IMR-90 (cell line): ENCODE results near the gene SLC25A11. TPM values are rescaled to one million over a fixed set of nuclear protein-coding genes. Genes with fewer than 3 reads are reported as not detected.

Experiments used
- ATAC-seq: fragments of 200-7000 bp; cut with Tn5 transposase; 2 replicates; pipeline ENCODE4 v1.9.1; 2020; ENCODE audit warnings: low read depth, mild to moderate bottlenecking, moderate library complexity
- BruUV-seq: library from RNA; stranded (reverse); fragments of 400-500 nt; replicated peaks from 2 replicates; lab custom pipeline; 2021; lab: Mats Ljungman, UMichigan
- CTCF ChIA-PET: fragments of 300-600 bp; formaldehyde crosslinking; extraction: SDS; loops from one replicate; lab custom pipeline; 2021; ENCODE audit warnings: antibody characterized with exemption; lab: Yijun Ruan, JAX
- POLR2A ChIA-PET: fragments of 300-600 bp; sonication (Branson Sonifier 250); formaldehyde crosslinking; loops from one replicate; lab custom pipeline; 2022; ENCODE audit warnings: antibody characterized with exemption; ENCODE audit not compliant: unreplicated experiment; lab: Charles Lee
- DNase-seq: peaks from one replicate; pipeline ENCODE4 v3.0.0; 2013
- H2AFZ ChIP-seq: replicated peaks from 2 replicates; pipeline ENCODE3; 2013; ENCODE audit warnings: low read length, mild to moderate bottlenecking; ENCODE audit not compliant: poor library complexity
- H2AK5ac ChIP-seq: 2 replicates; pipeline ENCODE4 v1.6.1; 2013; ENCODE audit warnings: low read depth, low read length, inconsistent platforms
- H2AK9ac ChIP-seq: replicated peaks from 2 replicates; pipeline ENCODE3; 2013; ENCODE audit warnings: mild to moderate bottlenecking, low read depth, low read length, moderate library complexity; ENCODE audit not compliant: poor library complexity
- H2BK120ac ChIP-seq: 2 replicates; pipeline ENCODE4 v1.6.1; 2013; ENCODE audit warnings: low read depth, low read length, inconsistent platforms
- H2BK15ac ChIP-seq: 3 replicates; pipeline ENCODE4 v1.6.1; 2013; ENCODE audit warnings: low read depth, low read length, inconsistent platforms
- H2BK20ac ChIP-seq: 2 replicates; pipeline ENCODE4 v1.6.1; 2013; ENCODE audit warnings: low read depth, mild to moderate bottlenecking, inconsistent platforms, low read length, moderate library complexity
- H2BK5ac ChIP-seq: 2 replicates; pipeline ENCODE4 v1.6.1; 2013; ENCODE audit warnings: mild to moderate bottlenecking, low read depth, low read length, inconsistent platforms; ENCODE audit not compliant: poor library complexity, severe bottlenecking
- H3K14ac ChIP-seq: replicated peaks from 2 replicates; pipeline ENCODE4 v1.6.1; 2013; ENCODE audit warnings: low read depth, low read length, inconsistent platforms
- H3K18ac ChIP-seq: 2 replicates; pipeline ENCODE4 v1.6.1; 2013; ENCODE audit warnings: low read depth, low read length, control low read depth
- H3K23ac ChIP-seq: 2 replicates; pipeline ENCODE4 v1.6.1; 2013; ENCODE audit warnings: low read depth, low read length, inconsistent platforms
- H3K27ac ChIP-seq: 2 replicates; pipeline ENCODE4 v1.5.1; 2013; ENCODE audit warnings: mild to moderate bottlenecking, control low read depth, low read length; ENCODE audit not compliant: insufficient read depth
- H3K27me3 ChIP-seq: 2 replicates; pipeline ENCODE4 v1.6.1; 2013; ENCODE audit warnings: low read length; ENCODE audit not compliant: control insufficient read depth, insufficient read depth
- H3K36me3 ChIP-seq: 2 replicates; pipeline ENCODE4 v1.6.1; 2013; ENCODE audit warnings: low read length, mixed read lengths; ENCODE audit not compliant: control insufficient read depth, insufficient read depth
- H3K4ac ChIP-seq: 2 replicates; pipeline ENCODE4 v1.6.1; 2013; ENCODE audit warnings: low read depth, low read length, inconsistent platforms
- H3K4me1 ChIP-seq: 2 replicates; pipeline ENCODE4 v1.6.1; 2013; ENCODE audit warnings: low read length, mixed read lengths; ENCODE audit not compliant: control insufficient read depth, insufficient read depth
- H3K4me2 ChIP-seq: 2 replicates; pipeline ENCODE4 v1.6.1; 2013; ENCODE audit warnings: low read depth, mild to moderate bottlenecking, control low read depth, low read length, moderate library complexity
- H3K4me3 ChIP-seq: 2 replicates; pipeline ENCODE4 v1.5.1; 2013; ENCODE audit warnings: low read depth, mild to moderate bottlenecking, control low read depth, low read length, moderate library complexity; ENCODE audit not compliant: insufficient read depth
- H3K56ac ChIP-seq: 2 replicates; pipeline ENCODE4 v1.6.1; 2013; ENCODE audit warnings: low read length, inconsistent platforms; ENCODE audit not compliant: insufficient read depth; ENCODE audit errors: extremely low read depth
- H3K79me1 ChIP-seq, 2 experiments: 2 replicates each; pipeline ENCODE4 v1.6.1; 2013; ENCODE audit warnings: low read length in 2 of 2, inconsistent platforms in 1 of 2, low read depth in 1 of 2
- H3K9ac ChIP-seq: 2 replicates; pipeline ENCODE4 v1.6.1; 2013; ENCODE audit warnings: low read depth, low read length, control low read depth
- H3K9me1 ChIP-seq: 2 replicates; pipeline ENCODE4 v1.6.1; 2013; ENCODE audit warnings: low read length, inconsistent platforms; ENCODE audit not compliant: insufficient read depth
- H3K9me3 ChIP-seq: 2 replicates; pipeline ENCODE4 v1.6.1; 2013; ENCODE audit warnings: low read length; ENCODE audit not compliant: control insufficient read depth, insufficient read depth
- H4K20me1 ChIP-seq: 2 replicates; pipeline ENCODE4 v1.6.1; 2013; ENCODE audit warnings: low read length, inconsistent platforms; ENCODE audit not compliant: insufficient read depth
- H4K5ac ChIP-seq: 2 replicates; pipeline ENCODE4 v1.6.1; 2013; ENCODE audit warnings: mild to moderate bottlenecking, low read depth, low read length, control low read depth
- H4K8ac ChIP-seq, 2 experiments: 2 replicates each; pipeline ENCODE4 v1.6.1; 2013; ENCODE audit warnings: low read depth in 2 of 2, low read length in 2 of 2, control low read depth in 1 of 2, inconsistent platforms in 1 of 2
- H4K91ac ChIP-seq: 2 replicates; pipeline ENCODE4 v1.6.1; 2013; ENCODE audit warnings: low read depth, low read length, inconsistent platforms; ENCODE audit not compliant: insufficient read depth
- BHLHE40 ChIP-seq: fragments of 150-350 bp; IDR thresholded peaks from 2 replicates; pipeline ENCODE4 v1.6.1; 2016; ENCODE audit warnings: mild to moderate bottlenecking, low read depth, low read length
- CEBPB ChIP-seq: IDR thresholded peaks from 2 replicates; pipeline ENCODE4 v1.6.1; 2012; ENCODE audit warnings: low read depth, low read length, improper control_type of control experiment
- CHD1 ChIP-seq: IDR thresholded peaks from 2 replicates; pipeline ENCODE4 v1.6.1; 2012; ENCODE audit warnings: low read depth, low read length, improper control_type of control experiment
- FOS ChIP-seq: fragments of 150-350 bp; IDR thresholded peaks from 2 replicates; pipeline ENCODE4 v1.6.1; 2016; ENCODE audit warnings: low read depth, low read length
- MAFK ChIP-seq: IDR thresholded peaks from 2 replicates; pipeline ENCODE4 v1.6.1; 2012; ENCODE audit warnings: low read depth, low read length, improper control_type of control experiment
- MAZ ChIP-seq: IDR thresholded peaks from 2 replicates; pipeline ENCODE4 v1.6.1; 2012; ENCODE audit warnings: low read depth, mild to moderate bottlenecking, low read length, improper control_type of control experiment, moderate library complexity, borderline replicate concordance
- MXI1 ChIP-seq: IDR thresholded peaks from 2 replicates; pipeline ENCODE4 v1.6.1; 2012; ENCODE audit warnings: low read depth, mild to moderate bottlenecking, low read length, moderate library complexity, borderline replicate concordance
- NFE2L2 ChIP-seq: fragments of 150-350 bp; IDR thresholded peaks from 2 replicates; pipeline ENCODE4 v1.6.1; 2016; ENCODE audit warnings: low read depth, mild to moderate bottlenecking, low read length
- POLR2A ChIP-seq: IDR thresholded peaks from 2 replicates; pipeline ENCODE4 v1.6.1; 2012; ENCODE audit warnings: mild to moderate bottlenecking, low read depth, low read length
- RAD21 ChIP-seq: IDR thresholded peaks from 2 replicates; pipeline ENCODE4 v1.6.1; 2012; ENCODE audit warnings: low read length, improper control_type of control experiment
- RCOR1 ChIP-seq: IDR thresholded peaks from 2 replicates; pipeline ENCODE4 v1.6.1; 2012; ENCODE audit warnings: mild to moderate bottlenecking, low read length, improper control_type of control experiment; ENCODE audit not compliant: insufficient replicate concordance
- RFX5 ChIP-seq: IDR thresholded peaks from 2 replicates; pipeline ENCODE4 v1.8.0; 2012; ENCODE audit warnings: low read depth, mild to moderate bottlenecking, low read length, moderate library complexity
- SMC3 ChIP-seq: fragments of 150-350 bp; IDR thresholded peaks from 2 replicates; pipeline ENCODE4 v1.6.1; 2016; ENCODE audit warnings: low read depth, mild to moderate bottlenecking, antibody characterized with exemption, low read length, moderate library complexity
- WGBS, 2 experiments: methylation state at CpG; one replicate each; pipeline versions ENCODE4 v1.1.5 to v1.1.7; 2013; ENCODE audit warnings: missing lambda C conversion rate in 2 of 2; ENCODE audit not compliant: insufficient read length in 1 of 2; ENCODE audit errors: extremely low coverage in 2 of 2; 5-methylcytosine and 5-hydroxymethylcytosine counted together
- dilution Hi-C: fragments of 300-500 bp; cut with HindIII; formaldehyde crosslinking; loops from one replicate; pipeline ENCODE4 v1.14.3; 2018; ENCODE audit warnings: low sequenced_read_pairs; ENCODE audit not compliant: unreplicated experiment
- in situ Hi-C: fragments of 300-500 bp; cut with MboI; formaldehyde crosslinking; loops from 3 replicates; pipeline ENCODE4 v1.14.3; 2019; ENCODE audit warnings: low sequenced_read_pairs, inconsistent platforms, mixed read lengths
- intact Hi-C: fragments of 100-400 bp; cut with micrococcal nuclease; formaldehyde crosslinking; loops from 2 replicates; pipeline ENCODE4 v1.10.0; 2022
- polyA plus RNA-seq, 3 experiments: library from polyadenylated mRNA; depleted of rRNA; stranded (reverse); fragments of >200 nt; gene quantifications; 2 replicates each; pipeline ENCODE4 v1.2.3, GENCODE V29; 2012; ENCODE audit warnings: low replicate concordance in 1 of 3
- total RNA-seq: library from RNA; depleted of rRNA; stranded (reverse); fragments of >200 nt; gene quantifications from 2 replicates; pipeline ENCODE4 v1.2.3, GENCODE V29; 2012
- TF ChIP-seq, protein P1 (sequence below): conservative IDR thresholded peaks from 2 replicates; pipeline ENCODE4 v1.5.1; 2012; ENCODE audit warnings: mild to moderate bottlenecking, low read depth, low read length, improper control_type of control experiment
- TF ChIP-seq, protein P2 (sequence below): fragments of 150-350 bp; IDR thresholded peaks from 2 replicates; pipeline ENCODE4 v1.6.1; 2016; ENCODE audit warnings: low read depth, mild to moderate bottlenecking, low read length, moderate library complexity, borderline replicate concordance
- TF ChIP-seq, protein P3 (sequence below): fragments of 150-350 bp; IDR thresholded peaks from 2 replicates; pipeline ENCODE4 v1.6.1; 2017; ENCODE audit warnings: mild to moderate bottlenecking, antibody characterized with exemption, low read length, low read depth

Gene SLC25A11
- total and polyA plus RNA-seq, 2 of the 4 experiments (the other 2 are of a cell fraction) = 35.0 to 62.2 TPM

DNA sequence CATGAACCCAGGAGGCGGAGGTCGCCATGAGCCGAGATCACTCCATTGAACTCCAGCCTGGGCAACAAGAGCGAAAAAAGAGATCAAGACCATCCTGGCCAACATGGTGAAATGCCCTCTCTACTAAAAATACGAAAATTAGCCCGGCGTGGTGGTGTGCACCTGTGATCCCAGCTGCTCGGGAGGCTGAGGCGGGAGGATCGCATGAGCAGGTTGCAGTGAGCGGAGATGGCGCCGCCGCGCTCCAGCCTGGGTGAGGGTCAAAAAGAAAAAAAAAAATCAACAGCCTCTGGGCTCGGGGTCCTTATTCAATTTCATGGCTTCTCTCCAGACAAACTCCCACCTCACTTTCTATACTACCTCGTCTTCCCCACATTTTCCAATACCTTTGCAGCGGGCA, 11.0 kb downstream of the SLC25A11 start:
- Histone ChIP-seq H4K20me1 (no peaks in the 10 kb centered on the region), H3K36me3 (peaks cover 1% of the 10 kb centered on the region; the same call in 1 of the 2 replicates), H4K8ac (no peak overlapping the region), H4K5ac (no peak overlapping the region), H3K18ac (no peak overlapping the region), H3K9ac (no peak overlapping the region), H3K4me1 (no peaks in the 10 kb centered on the region; the same call in 1 of the 2 replicates), H3K56ac (no peak overlapping the region), H2AFZ (no peak overlapping the region), H3K14ac (no peak overlapping the region), H3K27me3 (no peaks in the 10 kb centered on the region), H2BK120ac (no peak overlapping the region), H3K23ac (no peak overlapping the region), H3K27ac (no peak overlapping the region), H3K79me1 (no peaks in the 10 kb centered on the region), H2BK20ac (no peak overlapping the region), H4K91ac (no peak overlapping the region), H2AK5ac (no peak overlapping the region), H3K4ac (no peak overlapping the region), H2BK15ac (no peak overlapping the region), H3K9me1 (peaks cover 5% of the 10 kb centered on the region; the same call in 1 of the 2 replicates), H2BK5ac (no peak overlapping the region), H3K4me3 (no peak overlapping the region), H2AK9ac (no peak overlapping the region), H3K9me3 (no peaks in the 10 kb centered on the region), H3K4me2 (no peak overlapping the region)
- in situ Hi-C loops (no loop called here), dilution Hi-C loops (no loop called here), intact Hi-C loops (no loop called here)
- no peak for ATAC-seq
- BruUV-seq = no TSS peak
- WGBS, 2 experiments = 95 to 100% methylated on average over 1 to 7 of the region's 18 CpGs
- CTCF ChIA-PET = no interaction called here
- TF ChIP-seq CHD1 = no peak
- no peak for TF ChIP-seq NFE2L2
- no peak for TF ChIP-seq RAD21
- TF ChIP-seq, protein P1, sequence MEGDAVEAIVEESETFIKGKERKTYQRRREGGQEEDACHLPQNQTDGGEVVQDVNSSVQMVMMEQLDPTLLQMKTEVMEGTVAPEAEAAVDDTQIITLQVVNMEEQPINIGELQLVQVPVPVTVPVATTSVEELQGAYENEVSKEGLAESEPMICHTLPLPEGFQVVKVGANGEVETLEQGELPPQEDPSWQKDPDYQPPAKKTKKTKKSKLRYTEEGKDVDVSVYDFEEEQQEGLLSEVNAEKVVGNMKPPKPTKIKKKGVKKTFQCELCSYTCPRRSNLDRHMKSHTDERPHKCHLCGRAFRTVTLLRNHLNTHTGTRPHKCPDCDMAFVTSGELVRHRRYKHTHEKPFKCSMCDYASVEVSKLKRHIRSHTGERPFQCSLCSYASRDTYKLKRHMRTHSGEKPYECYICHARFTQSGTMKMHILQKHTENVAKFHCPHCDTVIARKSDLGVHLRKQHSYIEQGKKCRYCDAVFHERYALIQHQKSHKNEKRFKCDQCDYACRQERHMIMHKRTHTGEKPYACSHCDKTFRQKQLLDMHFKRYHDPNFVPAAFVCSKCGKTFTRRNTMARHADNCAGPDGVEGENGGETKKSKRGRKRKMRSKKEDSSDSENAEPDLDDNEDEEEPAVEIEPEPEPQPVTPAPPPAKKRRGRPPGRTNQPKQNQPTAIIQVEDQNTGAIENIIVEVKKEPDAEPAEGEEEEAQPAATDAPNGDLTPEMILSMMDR = no peak
- TF ChIP-seq CEBPB = no peak
- TF ChIP-seq FOS = no peak
- TF ChIP-seq, protein P2, sequence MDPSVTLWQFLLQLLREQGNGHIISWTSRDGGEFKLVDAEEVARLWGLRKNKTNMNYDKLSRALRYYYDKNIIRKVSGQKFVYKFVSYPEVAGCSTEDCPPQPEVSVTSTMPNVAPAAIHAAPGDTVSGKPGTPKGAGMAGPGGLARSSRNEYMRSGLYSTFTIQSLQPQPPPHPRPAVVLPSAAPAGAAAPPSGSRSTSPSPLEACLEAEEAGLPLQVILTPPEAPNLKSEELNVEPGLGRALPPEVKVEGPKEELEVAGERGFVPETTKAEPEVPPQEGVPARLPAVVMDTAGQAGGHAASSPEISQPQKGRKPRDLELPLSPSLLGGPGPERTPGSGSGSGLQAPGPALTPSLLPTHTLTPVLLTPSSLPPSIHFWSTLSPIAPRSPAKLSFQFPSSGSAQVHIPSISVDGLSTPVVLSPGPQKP = no peak
- no peak for TF ChIP-seq RFX5
- TF ChIP-seq, protein P3, sequence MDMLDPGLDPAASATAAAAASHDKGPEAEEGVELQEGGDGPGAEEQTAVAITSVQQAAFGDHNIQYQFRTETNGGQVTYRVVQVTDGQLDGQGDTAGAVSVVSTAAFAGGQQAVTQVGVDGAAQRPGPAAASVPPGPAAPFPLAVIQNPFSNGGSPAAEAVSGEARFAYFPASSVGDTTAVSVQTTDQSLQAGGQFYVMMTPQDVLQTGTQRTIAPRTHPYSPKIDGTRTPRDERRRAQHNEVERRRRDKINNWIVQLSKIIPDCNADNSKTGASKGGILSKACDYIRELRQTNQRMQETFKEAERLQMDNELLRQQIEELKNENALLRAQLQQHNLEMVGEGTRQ = no peak
- TF ChIP-seq BHLHE40 = no peak
- no peak for TF ChIP-seq MAZ
- no peak for TF ChIP-seq POLR2A
- no peak for TF ChIP-seq MAFK
- no peak for TF ChIP-seq RCOR1
- no peak for TF ChIP-seq MXI1
- TF ChIP-seq SMC3 = no peak
- no peak for DNase-seq
- POLR2A ChIA-PET = no interaction called here
